ENCODE results near the gene SH3GL3.

DNA sequence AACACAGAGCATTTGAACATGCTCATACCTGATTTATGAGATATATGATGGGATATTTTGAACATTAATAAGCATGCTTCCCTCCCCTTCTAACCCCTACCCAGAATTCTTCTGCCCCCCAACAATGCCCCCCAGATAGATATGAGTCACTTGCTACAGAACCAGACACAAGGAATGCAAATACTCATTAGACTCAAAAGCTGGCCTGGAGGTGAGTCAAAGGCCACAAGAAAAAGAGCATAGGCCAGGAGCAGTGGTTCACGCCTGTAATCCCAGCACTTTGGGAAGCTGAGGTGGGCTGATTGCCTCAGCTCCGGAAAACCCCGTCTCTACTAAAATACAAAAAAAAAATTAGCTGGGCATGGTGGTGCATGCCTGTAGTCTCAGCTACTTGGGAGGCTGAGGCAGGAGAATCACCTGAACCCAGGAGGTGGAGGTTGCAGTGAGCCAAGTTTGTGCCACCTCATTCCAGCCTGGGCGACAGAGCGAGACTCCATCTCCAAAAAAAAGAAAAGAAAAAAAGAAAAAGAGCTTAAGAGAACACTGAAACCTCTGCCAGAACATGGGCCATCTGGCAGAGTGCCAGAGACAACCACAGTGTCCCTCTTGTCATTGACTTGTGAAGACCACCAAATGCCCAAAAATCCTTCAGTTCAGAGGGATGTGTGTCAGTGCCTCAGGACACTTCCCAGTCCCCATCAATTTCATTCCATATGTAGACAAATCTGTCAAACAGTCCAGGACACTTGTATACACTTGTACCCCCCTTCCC lies 3.9 kb upstream of the SH3GL3 start:
- TF ChIP-seq SIN3A (conservative IDR thresholded peaks at IDR 0.05 in 1 of 2, IDR thresholded peaks at IDR 0.05 in 1 of 2; ENCODE audit: low read depth in 1 of 2, low read length in 2 of 2) (no peak), TBP (IDR thresholded peaks at IDR 0.05; ENCODE audit: low read depth, low read length) (no peak), EZH2 (IDR thresholded peaks at IDR 0.05; ENCODE audit: low read depth, low read length, severe bottlenecking) (no peak), POLR2A (IDR thresholded peaks at IDR 0.05; ENCODE audit: control extremely low read depth in 1 of 2, low read depth in 2 of 2, low read length in 2 of 2) (no peak)
- TF ChIP-seq, protein P1, sequence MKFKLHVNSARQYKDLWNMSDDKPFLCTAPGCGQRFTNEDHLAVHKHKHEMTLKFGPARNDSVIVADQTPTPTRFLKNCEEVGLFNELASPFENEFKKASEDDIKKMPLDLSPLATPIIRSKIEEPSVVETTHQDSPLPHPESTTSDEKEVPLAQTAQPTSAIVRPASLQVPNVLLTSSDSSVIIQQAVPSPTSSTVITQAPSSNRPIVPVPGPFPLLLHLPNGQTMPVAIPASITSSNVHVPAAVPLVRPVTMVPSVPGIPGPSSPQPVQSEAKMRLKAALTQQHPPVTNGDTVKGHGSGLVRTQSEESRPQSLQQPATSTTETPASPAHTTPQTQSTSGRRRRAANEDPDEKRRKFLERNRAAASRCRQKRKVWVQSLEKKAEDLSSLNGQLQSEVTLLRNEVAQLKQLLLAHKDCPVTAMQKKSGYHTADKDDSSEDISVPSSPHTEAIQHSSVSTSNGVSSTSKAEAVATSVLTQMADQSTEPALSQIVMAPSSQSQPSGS (IDR thresholded peaks at IDR 0.05; ENCODE audit: low read length): no peak

Data from H1 (cell line).